H1 (cell line): ENCODE results near the gene FGD6. TPM values are rescaled to one million over a fixed set of nuclear protein-coding genes. Genes with fewer than 3 reads are reported as not detected.

Experiments
- CTCF ChIA-PET: fragments of 300-600 bp; sonication (Branson Sonifier 250); formaldehyde crosslinking; loops from one replicate; lab custom pipeline; 2021; ENCODE audit not compliant: partially characterized antibody; lab: Charles Lee
- POLR2A ChIA-PET: fragments of 300-600 bp; sonication (Branson Sonifier 250); formaldehyde crosslinking; loops from one replicate; lab custom pipeline; 2021; ENCODE audit warnings: inconsistent platforms; ENCODE audit not compliant: partially characterized antibody; lab: Charles Lee
- DNase-seq, 2 experiments: peaks; one replicate each; pipeline versions ENCODE4 v3.0.0 to v3.0.0-alpha.2; 2010 to 2022; ENCODE audit warnings: low spot score in 2 of 2, low read depth in 1 of 2, mixed read lengths in 1 of 2
- FAIRE-seq: peaks from 2 replicates; lab custom pipeline; 2011; peaks lifted over from hg19 to GRCh38; lab: Jason Lieb, UNC
- H2AFZ ChIP-seq: 2 replicates; pipeline ENCODE4 v1.8.1; 2012; ENCODE audit warnings: low read length, inconsistent platforms
- H2AK5ac ChIP-seq: 2 replicates; pipeline ENCODE4 v1.6.1; 2013; ENCODE audit warnings: low read depth, low read length
- H2BK120ac ChIP-seq: replicated peaks from 2 replicates; pipeline ENCODE3; 2013; ENCODE audit warnings: low read depth, low read length, inconsistent platforms
- H2BK12ac ChIP-seq: 2 replicates; pipeline ENCODE4 v1.6.1; 2013; ENCODE audit warnings: low read depth, low read length
- H2BK15ac ChIP-seq: 2 replicates; pipeline ENCODE4 v1.6.1; 2013; ENCODE audit warnings: low read length
- H2BK20ac ChIP-seq: 2 replicates; pipeline ENCODE4 v1.6.1; 2013; ENCODE audit warnings: low read length
- H2BK5ac ChIP-seq: 2 replicates; pipeline ENCODE4 v1.6.1; 2013; ENCODE audit warnings: low read depth, low read length
- H3K14ac ChIP-seq: 2 replicates; pipeline ENCODE4 v1.6.1; 2013; ENCODE audit warnings: inconsistent platforms; ENCODE audit not compliant: insufficient read length
- H3K18ac ChIP-seq: 2 replicates; pipeline ENCODE4 v1.6.1; 2013; ENCODE audit warnings: low read length; ENCODE audit errors: extremely low read depth
- H3K23ac ChIP-seq: 2 replicates; pipeline ENCODE4 v1.6.1; 2013; ENCODE audit warnings: inconsistent platforms; ENCODE audit not compliant: insufficient read length
- H3K23me2 ChIP-seq: 2 replicates; pipeline ENCODE4 v1.6.1; 2013; ENCODE audit warnings: low read depth, low read length
- H3K27ac ChIP-seq: 2 replicates; pipeline ENCODE4 v1.6.1; 2011; ENCODE audit warnings: low read depth, low read length, inconsistent platforms
- H3K27me3 ChIP-seq, 4 experiments: replicated peaks in 1 of 4; 1 replicate in 1 of 4; 2 replicates in 3 of 4; pipeline versions ENCODE4 v1.6.1 to v1.8.1; 2011 to 2013; ENCODE audit warnings: low read length in 3 of 4, mild to moderate bottlenecking in 3 of 4, inconsistent platforms in 2 of 4, mixed read lengths in 2 of 4, moderate library complexity in 1 of 4; ENCODE audit not compliant: control insufficient read depth in 3 of 4, insufficient read depth in 3 of 4; ENCODE audit errors: extremely low read depth in 1 of 4
- H3K36me3 ChIP-seq, 4 experiments: 2 replicates each; pipeline versions ENCODE4 v1.6.1 to v1.8.1; 2011 to 2013; ENCODE audit warnings: mild to moderate bottlenecking in 4 of 4, low read length in 3 of 4, moderate library complexity in 2 of 4, control low read depth in 1 of 4, inconsistent platforms in 1 of 4; ENCODE audit not compliant: insufficient read depth in 4 of 4, control insufficient read depth in 2 of 4
- H3K4ac ChIP-seq: replicated peaks from 2 replicates; pipeline ENCODE3; 2013; ENCODE audit warnings: low read length, low read depth, mixed read lengths, inconsistent platforms; ENCODE audit not compliant: insufficient read length
- H3K4me1 ChIP-seq, 4 experiments: replicated peaks in 1 of 4; 1 replicate in 1 of 4; 2 replicates in 3 of 4; pipeline versions ENCODE4 v1.6.1 to v1.8.1; 2011 to 2013; ENCODE audit warnings: low read length in 3 of 4, inconsistent platforms in 2 of 4, mixed read lengths in 1 of 4; ENCODE audit not compliant: insufficient read depth in 4 of 4, control insufficient read depth in 3 of 4
- H3K4me2 ChIP-seq, 2 experiments: 2 replicates each; pipeline versions ENCODE4 v1.6.1 to v1.8.1; 2011 to 2013; ENCODE audit warnings: low read depth in 2 of 2, low read length in 2 of 2, control low read depth in 1 of 2, inconsistent platforms in 1 of 2, mild to moderate bottlenecking in 1 of 2; ENCODE audit not compliant: insufficient read depth in 1 of 2
- H3K4me3 ChIP-seq, 4 experiments: fragments of 200-600, 300-600 bp in 1 of 4; sonication (generic), shearing (Covaris generic), sonication (Bioruptor Twin) in 1 of 4; 2 replicates each; pipeline versions ENCODE4 v1.5.1 to v1.8.1; 2011 to 2016; ENCODE audit warnings: low read length in 4 of 4, low read depth in 3 of 4, control low read depth in 2 of 4, inconsistent platforms in 2 of 4, mild to moderate bottlenecking in 2 of 4, mixed read lengths in 1 of 4, moderate library complexity in 1 of 4; ENCODE audit not compliant: insufficient read depth in 2 of 4; ENCODE audit errors: extremely low read depth in 1 of 4
- H3K56ac ChIP-seq: replicated peaks from 2 replicates; pipeline ENCODE3; 2013; ENCODE audit warnings: low read depth, mild to moderate bottlenecking, mixed read lengths, low read length, inconsistent platforms; ENCODE audit not compliant: insufficient read length
- H3K79me1 ChIP-seq: 2 replicates; pipeline ENCODE4 v1.6.1; 2013; ENCODE audit warnings: low read depth, low read length, control low read depth
- H3K79me2 ChIP-seq, 2 experiments: 2 replicates each; pipeline versions ENCODE4 v1.6.1 to v1.8.1; 2012 to 2013; ENCODE audit warnings: low read length in 2 of 2, mild to moderate bottlenecking in 2 of 2, inconsistent platforms in 1 of 2; ENCODE audit not compliant: insufficient read depth in 2 of 2, control insufficient read depth in 1 of 2
- H3K9ac ChIP-seq, 4 experiments: replicated peaks in 1 of 4; 1 replicate in 1 of 4; 2 replicates in 3 of 4; pipeline versions ENCODE4 v1.6.1 to v1.8.1; 2011 to 2013; ENCODE audit warnings: low read depth in 3 of 4, low read length in 3 of 4, control low read depth in 2 of 4, mild to moderate bottlenecking in 2 of 4, moderate library complexity in 2 of 4, inconsistent platforms in 1 of 4; ENCODE audit errors: extremely low read depth in 1 of 4
- H3K9me3 ChIP-seq, 2 experiments: 2 replicates each; pipeline versions ENCODE4 v1.6.1 to v1.8.1; 2012 to 2013; ENCODE audit warnings: mild to moderate bottlenecking in 2 of 2, moderate library complexity in 2 of 2, control low read depth in 1 of 2, inconsistent platforms in 1 of 2, low read depth in 1 of 2, low read length in 1 of 2, mixed read lengths in 1 of 2; ENCODE audit not compliant: insufficient read depth in 2 of 2
- H4K20me1 ChIP-seq, 2 experiments: replicated peaks in 1 of 2; 2 replicates each; pipeline versions ENCODE3 to v1.8.1; 2011 to 2013; ENCODE audit warnings: inconsistent platforms in 2 of 2, low read length in 2 of 2, mild to moderate bottlenecking in 1 of 2; ENCODE audit not compliant: insufficient read depth in 2 of 2, control insufficient read depth in 1 of 2
- H4K5ac ChIP-seq: 2 replicates; pipeline ENCODE4 v1.6.1; 2013; ENCODE audit warnings: low read length, low read depth, mixed read lengths, inconsistent platforms; ENCODE audit not compliant: insufficient read length
- H4K8ac ChIP-seq: 2 replicates; pipeline ENCODE4 v1.8.0; 2013; ENCODE audit warnings: mild to moderate bottlenecking, moderate library complexity, low read length, inconsistent platforms; ENCODE audit not compliant: insufficient read depth; ENCODE audit errors: extremely low read depth
- H4K91ac ChIP-seq: replicated peaks from 2 replicates; pipeline ENCODE3; 2013; ENCODE audit warnings: low read length, mixed read lengths, inconsistent platforms; ENCODE audit not compliant: insufficient read length
- BACH1 ChIP-seq: IDR thresholded peaks from 2 replicates; pipeline ENCODE4 v1.6.1; 2012; ENCODE audit warnings: low read length, improper control_type of control experiment
- BCL11A ChIP-seq, 2 experiments: IDR thresholded peaks; one replicate each; pipeline ENCODE4 v1.6.1; 2011; ENCODE audit warnings: low read depth in 2 of 2, low read length in 2 of 2, mild to moderate bottlenecking in 2 of 2
- CBX8 ChIP-seq: fragments of 300-800, 300-1000 bp; sonication (generic); IDR thresholded peaks from 2 replicates; pipeline ENCODE4 v1.7.1; 2016; ENCODE audit warnings: low read depth, low read length, borderline replicate concordance
- CTBP2 ChIP-seq: IDR thresholded peaks from 2 replicates; pipeline ENCODE4 v1.7.0; 2011; ENCODE audit warnings: borderline replicate concordance, mild to moderate bottlenecking, moderate library complexity, mixed read lengths, low read length; ENCODE audit not compliant: insufficient read depth, insufficient read length
- CTCF ChIP-seq, 3 experiments: IDR thresholded peaks; 1 replicate in 2 of 3; 2 replicates in 1 of 3; pipeline versions ENCODE4 v1.5.1 to v1.6.1; 2011; ENCODE audit warnings: low read length in 3 of 3, mild to moderate bottlenecking in 3 of 3, inconsistent platforms in 2 of 3, low read depth in 1 of 3, moderate library complexity in 1 of 3; ENCODE audit not compliant: insufficient read depth in 1 of 3; ENCODE audit errors: control extremely low read depth in 1 of 3
- E2F6 ChIP-seq: IDR thresholded peaks from 2 replicates; pipeline ENCODE4 v1.6.1; 2012; ENCODE audit warnings: inconsistent platforms
- EP300 ChIP-seq, 2 experiments: IDR thresholded peaks; 1 replicate in 1 of 2; 2 replicates in 1 of 2; pipeline ENCODE4 v1.6.1; 2011 to 2012; ENCODE audit warnings: low read depth in 2 of 2, low read length in 2 of 2, mild to moderate bottlenecking in 2 of 2, borderline replicate concordance in 1 of 2, inconsistent platforms in 1 of 2, moderate library complexity in 1 of 2
- EZH2 ChIP-seq: fragments of 200-600 bp; sonication (generic); IDR thresholded peaks from 2 replicates; pipeline ENCODE4 v1.7.1; 2012; ENCODE audit warnings: low read depth, mild to moderate bottlenecking, moderate library complexity, low read length, inconsistent platforms; ENCODE audit not compliant: severe bottlenecking
- SAP30 ChIP-seq: fragments of 300-600 bp; sonication (generic); IDR thresholded peaks from 2 replicates; pipeline ENCODE4 v1.7.1; 2012; ENCODE audit warnings: low read length, moderate library complexity, mild to moderate bottlenecking, inconsistent platforms; ENCODE audit not compliant: insufficient read depth, insufficient replicate concordance
- SP1 ChIP-seq: IDR thresholded peaks from 2 replicates; pipeline ENCODE4 v1.6.1; 2011; ENCODE audit warnings: low read depth, low read length
- WGBS, 2 experiments: shearing (Covaris generic) in 1 of 2; methylation state at CpG; one replicate each; pipeline versions ENCODE4 v1.1.6 to v1.1.7; 2013 to 2015; ENCODE audit warnings: low lambda C conversion rate in 2 of 2, mixed read lengths in 2 of 2, inconsistent platforms in 1 of 2, low coverage in 1 of 2, missing lambda C conversion rate in 1 of 2; ENCODE audit not compliant: insufficient replicate concordance in 2 of 2, insufficient coverage in 1 of 2, insufficient read length in 1 of 2; ENCODE audit errors: extremely low coverage in 1 of 2, missing lambda C conversion rate in 1 of 2; 5-methylcytosine and 5-hydroxymethylcytosine counted together
- polyA plus RNA-seq, 7 experiments: library from polyadenylated mRNA; depleted of rRNA in 3 of 7; stranded (reverse) in 5 of 7; unstranded in 2 of 7; fragments of >200 nt in 5 of 7; fragments of 200-250 nt in 2 of 7; gene quantifications; 1 replicate in 5 of 7; 2 replicates in 1 of 7; 4 replicates in 1 of 7; pipeline versions ENCODE4 v1.2.1 to v1.2.3, GENCODE V29; 2011 to 2013; ENCODE audit warnings: missing spikeins in 2 of 7, mixed read lengths in 2 of 7
- total RNA-seq: library from RNA; stranded (reverse); fragmentation: NEBNext Ultra II Directional; extraction: Animal tissue kit (Norgen Biotek cat#: 25700); gene quantifications from 2 replicates; pipeline ENCODE4 v1.2.1, GENCODE V29; 2021

The FGD6 gene
- total and polyA plus RNA-seq, 2 of the 8 experiments (the other 6 are each of a cell fraction or from before 2014, with no cell fraction given), result 12.2 to 24.3 TPM

- H4K91ac ChIP-seq, result no peak overlapping the region
- no peak overlapping the region for H2AFZ ChIP-seq
- WGBS, 2 experiments, result 85% methylated on average over 7 of the region's 7 CpGs; no CpG with 5 or more reads in 1 of the 2 experiments
- no peak for TF ChIP-seq CBX8
- no peak for TF ChIP-seq BACH1
- TF ChIP-seq BCL11A (IDR thresholded peaks at IDR 0.05; ENCODE audit: low read depth in 2 of 2, low read length in 2 of 2), result no peak
- TF ChIP-seq EZH2, result no peak
- TF ChIP-seq E2F6, result no peak
- TF ChIP-seq SP1, result no peak
- TF ChIP-seq SAP30, result no peak
- TF ChIP-seq EP300 (IDR thresholded peaks at IDR 0.05; ENCODE audit: borderline replicate concordance in 1 of 2, low read depth in 2 of 2, low read length in 2 of 2), result no peak
- TF ChIP-seq CTCF (IDR thresholded peaks at IDR 0.05; ENCODE audit: control extremely low read depth in 1 of 3, insufficient read depth in 1 of 3, low read depth in 1 of 3, low read length in 3 of 3), result no peak
- TF ChIP-seq CTBP2, result no peak
These were observed 12.4 kb upstream of the FGD6 start for GRCh38 chr12:95229636-95230035.

More at GRCh38 chr12:95229636-95230035, 12.4 kb upstream of the FGD6 start:
- Histone ChIP-seq H2BK12ac (no peak overlapping the region), H3K79me1 (peaks cover 1% of the 10 kb centered on the region), H3K4me2 (no peak overlapping the region), H3K18ac (no peak overlapping the region), H2AK5ac (no peak overlapping the region), H3K23ac (no peak overlapping the region), H3K4ac (no peak overlapping the region), H3K4me3 (no peak overlapping the region), H3K4me1 (no peaks in the 10 kb centered on the region), H3K27ac (no peak overlapping the region), H2BK15ac (no peak overlapping the region), H3K9me3 (peaks cover 0 to 3% of the 10 kb centered on the region in 2 experiments; a peak in 1 of 4 replicates), H3K14ac (no peak overlapping the region), H3K23me2 (no peaks in the 10 kb centered on the region), H3K9ac (no peak overlapping the region), H3K56ac (no peak overlapping the region), H3K79me2 (peaks cover 3 to 90% of the 10 kb centered on the region in 2 experiments), H2BK120ac (no peak overlapping the region), H3K27me3 (no peaks in the 10 kb centered on the region), H4K8ac (no peak overlapping the region), H4K20me1 (peaks cover 0 to 1% of the 10 kb centered on the region in 2 experiments), H2BK5ac (no peak overlapping the region), H3K36me3 (peaks cover 0 to 20% (median 2%) of the 10 kb centered on the region in 4 experiments; a peak in 5 of 8 replicates), H4K5ac (no peak overlapping the region), H2BK20ac (no peak overlapping the region)
- FAIRE-seq (no peak), DNase-seq (no peak)
- ChIA-PET CTCF (no interaction called here), POLR2A (interaction anchor here (0.8 to 4.5 kb wide), 4 partner anchors 10 to 25 kb away, joined by 3 to 17 read pairs (median 3); partner anchors contain the start of genes FGD6 and VEZT)
